GF-D8 (cell line): ENCODE results near the gene ECHS1.
"Not testable (repeated sequence)": the region's sequence is repeated elsewhere in the genome, so short reads cannot be mapped to it uniquely, and the experiment has no call there.

Experiments
- DNase-seq: peaks from one replicate; lab custom pipeline; 2025; lab: John Stamatoyannopoulos, UW

Gene ECHS1

GRCh38 chr10:133399123-133399601 lies 26.0 kb upstream of the ECHS1 start:
- DNase-seq: no peak

DNA sequence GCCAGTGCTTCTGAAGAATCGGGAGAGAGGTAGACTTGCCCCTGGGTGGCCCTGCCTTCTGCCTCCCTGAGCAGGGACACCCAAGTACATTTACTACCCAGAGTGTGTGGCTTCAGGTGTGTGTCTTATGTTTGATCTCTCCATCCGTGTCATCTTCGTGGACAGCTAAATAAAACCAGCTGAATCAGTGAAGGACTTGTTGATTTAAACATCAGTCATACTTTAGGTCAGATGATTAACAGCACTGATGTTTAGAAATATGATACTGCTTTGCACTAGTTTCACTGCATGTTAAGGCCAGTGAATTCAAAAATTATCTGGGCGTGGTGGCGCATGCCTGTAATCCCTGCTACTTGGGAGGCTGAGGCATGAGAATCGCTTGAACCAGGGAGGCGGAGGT lies 24.8 kb upstream of the ECHS1 start:
- no peak for DNase-seq

DNA sequence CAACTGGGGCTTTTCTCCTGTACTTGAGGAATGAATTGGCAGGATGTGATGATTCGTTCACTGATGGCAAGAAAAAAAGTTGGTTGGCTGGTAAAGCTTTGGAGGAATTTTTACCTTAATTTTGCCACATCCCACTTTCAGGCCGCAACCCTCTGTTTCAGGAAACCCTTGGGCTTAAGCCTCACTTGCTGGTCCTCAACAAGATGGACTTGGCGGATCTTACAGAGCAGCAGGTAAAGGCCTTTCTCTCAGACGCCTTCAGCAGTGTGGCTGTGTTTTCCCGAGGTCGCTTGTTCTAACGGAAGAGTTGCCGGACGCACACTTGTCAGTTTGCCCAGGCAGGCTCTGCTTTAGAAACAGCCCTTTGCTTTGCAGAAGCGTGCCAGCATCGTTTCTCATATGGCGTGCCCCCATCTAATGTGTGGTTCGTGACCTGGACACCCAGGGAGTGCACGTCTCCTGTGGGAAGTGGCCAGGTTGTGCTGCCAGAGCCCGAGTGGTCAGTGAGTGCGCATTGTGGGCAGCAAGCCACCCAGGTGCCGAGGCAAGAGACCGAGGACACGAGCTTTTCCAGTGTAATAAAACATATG lies 23.0 kb upstream of the ECHS1 start:
- no peak for DNase-seq

DNA sequence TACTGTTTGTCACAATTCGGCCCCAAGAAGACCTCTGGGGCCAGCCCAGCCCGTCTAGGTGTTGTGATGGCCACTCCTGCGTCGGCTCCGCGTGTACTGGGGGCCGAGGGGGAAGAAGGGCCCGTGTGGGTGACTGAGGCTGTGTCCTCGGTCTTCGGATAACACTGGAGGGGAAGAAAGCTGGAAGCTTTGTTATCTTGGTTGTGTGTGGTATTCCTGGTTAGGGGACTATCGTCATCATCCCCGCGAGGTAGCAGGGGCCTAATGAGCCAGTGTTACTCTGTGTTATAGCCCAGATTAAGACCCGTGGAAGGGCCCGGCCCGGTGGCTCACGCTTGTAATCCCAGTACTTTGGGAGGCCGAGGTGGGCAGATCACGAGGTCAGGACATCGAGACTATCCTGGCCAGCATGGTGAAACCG lies 21.7 kb upstream of the ECHS1 start:
- no peak for DNase-seq

GRCh38 chr10:133394064-133394663 lies 21.0 kb upstream of the ECHS1 start, which contains the start of gene MTG1:
TSS of gene MTG1 (plus strand) at chr10:133394157. CDS start at chr10:133394221, 64 bp downstream.
- peak; percentile 86 for DNase-seq

DNA sequence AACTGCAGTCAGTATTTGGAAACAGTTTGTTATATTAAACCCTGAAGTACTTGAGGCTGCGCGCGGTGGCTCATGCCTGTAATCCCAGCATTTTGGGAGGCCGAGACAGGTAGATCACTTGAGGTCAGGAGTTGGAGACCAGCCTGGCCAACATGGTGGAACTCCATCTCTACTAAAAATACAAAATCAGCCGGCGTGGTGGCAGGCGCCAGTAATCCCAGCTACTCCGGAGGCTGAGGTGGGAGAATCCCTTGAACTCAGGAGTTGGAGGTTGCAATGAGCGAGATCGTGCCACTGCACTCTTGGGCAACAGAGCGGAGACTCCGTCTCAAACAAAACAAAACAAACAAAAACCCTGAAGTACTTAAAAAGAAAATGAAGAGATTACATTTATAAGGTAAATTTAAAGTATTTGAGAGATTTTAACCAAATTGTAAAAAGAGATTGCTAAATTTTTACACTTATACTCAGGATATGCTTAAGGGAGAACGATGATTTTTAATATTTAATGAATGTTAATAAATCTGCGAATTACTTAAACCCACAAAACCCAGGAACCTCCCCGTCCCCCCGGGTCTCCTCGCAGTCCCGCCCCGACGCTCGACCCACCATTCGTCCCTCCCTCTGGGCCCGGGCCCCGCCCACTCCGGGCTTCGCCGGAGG lies 20.4 kb upstream of the ECHS1 start:
- DNase-seq: no peak

- DNase-seq: no peak
These were observed 18.8 kb upstream of the ECHS1 start for GRCh38 chr10:133391761-133392518.

DNA sequence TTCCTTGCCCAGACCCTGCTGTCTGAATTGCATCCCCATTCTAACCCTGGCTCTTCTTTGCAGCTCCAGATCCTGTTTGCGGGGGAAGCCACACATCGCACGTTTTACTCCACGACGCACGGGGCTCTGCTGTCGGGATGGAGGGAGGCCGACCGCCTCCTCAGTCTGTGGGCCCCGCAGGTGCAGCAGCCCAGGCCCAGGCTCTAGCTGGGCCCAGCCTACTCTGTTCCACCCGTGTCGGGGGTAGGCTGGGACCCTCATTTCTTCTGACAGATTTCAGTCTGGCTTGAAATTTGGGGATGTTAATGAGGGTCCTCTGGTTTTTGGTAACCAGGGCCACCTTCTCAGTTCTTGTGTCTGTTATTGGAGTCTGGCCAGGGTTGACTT lies 18.1 kb upstream of the ECHS1 start:
- no peak for DNase-seq

- no peak for DNase-seq
These were observed 17.6 kb upstream of the ECHS1 start for GRCh38 chr10:133390597-133391248.

GRCh38 chr10:133388973-133389818 lies 16.0 kb upstream of the ECHS1 start:
- no peak for DNase-seq

GRCh38 chr10:133388236-133388972 lies 15.2 kb upstream of the ECHS1 start:
- no peak for DNase-seq

DNA sequence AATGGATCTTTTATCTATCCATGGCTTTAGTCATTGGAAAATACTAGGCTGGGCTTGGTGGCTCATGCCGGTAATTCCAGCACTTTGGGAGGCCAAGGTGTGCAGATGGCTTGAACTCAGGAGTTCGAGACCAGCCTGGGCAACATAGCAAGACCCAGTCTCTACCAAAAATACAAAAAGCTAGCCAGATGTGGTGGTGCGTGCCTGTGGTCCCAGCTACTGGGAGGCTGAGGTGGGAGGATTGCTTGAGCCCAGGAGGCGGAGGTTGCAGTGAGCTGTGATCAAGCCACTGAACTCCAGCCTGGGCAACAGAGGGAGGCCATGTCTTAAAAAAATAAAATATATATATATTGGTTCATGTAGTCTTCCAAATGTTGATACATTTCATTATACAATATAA lies 13.8 kb upstream of the ECHS1 start:
- DNase-seq: not testable (repeated sequence)

DNA sequence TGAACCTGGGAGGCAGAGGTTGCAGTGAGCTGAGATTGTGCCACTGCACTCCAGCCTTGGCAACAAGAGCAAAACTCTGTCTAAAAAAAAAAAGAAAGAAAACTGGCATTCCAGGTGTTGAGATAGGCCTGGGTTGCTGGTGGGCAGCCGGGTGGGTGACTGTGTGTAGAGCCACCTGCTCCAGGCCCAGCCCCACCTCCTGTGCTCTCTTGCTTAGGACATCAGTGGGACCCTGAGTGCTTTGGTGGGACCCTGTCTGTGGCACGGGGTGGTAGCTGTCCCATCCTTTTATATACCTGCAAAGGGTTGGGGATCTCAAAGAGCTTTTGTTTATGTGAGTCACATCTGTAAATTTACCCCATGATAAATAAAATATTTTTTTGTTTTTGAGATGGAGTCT lies 12.1 kb upstream of the ECHS1 start:
- DNase-seq: no peak

GRCh38 chr10:133384071-133384470 lies 10.9 kb upstream of the ECHS1 start:
- no peak for DNase-seq

GRCh38 chr10:133383551-133383950 lies 10.4 kb upstream of the ECHS1 start:
- DNase-seq: no peak

- DNase-seq: no peak
These were observed 7.9 kb upstream of the ECHS1 start for GRCh38 chr10:133381036-133381435.

- DNase-seq: no peak
These were observed 6.9 kb upstream of the ECHS1 start for GRCh38 chr10:133379801-133380666.

DNA sequence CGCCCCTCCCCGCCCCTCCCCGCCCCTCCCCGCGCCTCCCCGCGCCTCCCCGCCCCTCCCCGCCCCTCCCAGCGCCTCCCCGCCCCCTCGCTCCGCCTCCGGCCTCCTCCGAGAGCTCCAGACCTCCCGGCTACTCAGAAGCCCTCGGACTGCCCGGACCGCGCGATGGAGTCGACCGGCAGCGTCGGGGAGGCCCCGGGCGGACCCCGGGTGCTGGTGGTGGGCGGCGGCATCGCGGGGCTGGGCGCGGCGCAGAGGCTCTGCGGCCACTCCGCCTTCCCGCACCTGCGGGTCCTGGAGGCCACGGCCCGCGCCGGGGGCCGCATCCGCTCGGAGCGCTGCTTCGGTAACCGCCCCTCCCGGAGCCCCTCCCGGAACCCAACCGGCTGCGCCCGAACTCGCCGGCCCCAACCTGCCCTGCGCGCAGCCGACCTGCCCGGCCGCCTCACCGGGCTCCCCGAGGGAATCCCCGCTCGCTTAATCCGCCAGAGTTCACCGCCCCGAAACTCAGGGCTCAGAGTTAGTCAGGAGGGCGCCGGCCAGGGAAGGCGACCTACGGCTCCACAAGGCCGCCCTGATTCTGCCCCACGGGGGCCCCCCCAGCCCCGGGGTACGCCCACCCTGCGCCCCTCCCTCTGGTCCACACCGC lies 6.1 kb upstream of the ECHS1 start, which contains the start of gene PAOX:
TSS of gene PAOX (plus strand) at position 111 of the 649 bp plus-strand sequence. CDS start at position 166, 55 bp downstream.
- DNase-seq: no peak
